GM18505 (cell line): ENCODE data around the gene SLC47A2.
"Not testable (repeated sequence)": the region's sequence is repeated elsewhere in the genome, so short reads cannot be mapped to it uniquely, and the experiment has no call there.

Source experiments
- ATAC-seq: cut with Tn5 transposase; IDR thresholded peaks from one replicate; pipeline ENCODE4 v1.9.1; 2021; ENCODE audit not compliant: unreplicated experiment
- POLR2A ChIP-seq: IDR thresholded peaks from 4 replicates; pipeline ENCODE4 v1.6.1; 2011; ENCODE audit warnings: borderline replicate concordance; ENCODE audit not compliant: insufficient read depth, insufficient read length; ENCODE audit errors: extremely low read depth

Gene SLC47A2, protein sequence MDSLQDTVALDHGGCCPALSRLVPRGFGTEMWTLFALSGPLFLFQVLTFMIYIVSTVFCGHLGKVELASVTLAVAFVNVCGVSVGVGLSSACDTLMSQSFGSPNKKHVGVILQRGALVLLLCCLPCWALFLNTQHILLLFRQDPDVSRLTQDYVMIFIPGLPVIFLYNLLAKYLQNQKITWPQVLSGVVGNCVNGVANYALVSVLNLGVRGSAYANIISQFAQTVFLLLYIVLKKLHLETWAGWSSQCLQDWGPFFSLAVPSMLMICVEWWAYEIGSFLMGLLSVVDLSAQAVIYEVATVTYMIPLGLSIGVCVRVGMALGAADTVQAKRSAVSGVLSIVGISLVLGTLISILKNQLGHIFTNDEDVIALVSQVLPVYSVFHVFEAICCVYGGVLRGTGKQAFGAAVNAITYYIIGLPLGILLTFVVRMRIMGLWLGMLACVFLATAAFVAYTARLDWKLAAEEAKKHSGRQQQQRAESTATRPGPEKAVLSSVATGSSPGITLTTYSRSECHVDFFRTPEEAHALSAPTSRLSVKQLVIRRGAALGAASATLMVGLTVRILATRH

GRCh38 chr17:19716108-19717030, at the start of gene SLC47A2:
SLC47A2 (minus strand) TSS chr17:19716584; CDS start chr17:19716555, 29 bp downstream.
- TF ChIP-seq POLR2A, result no peak

DNA sequence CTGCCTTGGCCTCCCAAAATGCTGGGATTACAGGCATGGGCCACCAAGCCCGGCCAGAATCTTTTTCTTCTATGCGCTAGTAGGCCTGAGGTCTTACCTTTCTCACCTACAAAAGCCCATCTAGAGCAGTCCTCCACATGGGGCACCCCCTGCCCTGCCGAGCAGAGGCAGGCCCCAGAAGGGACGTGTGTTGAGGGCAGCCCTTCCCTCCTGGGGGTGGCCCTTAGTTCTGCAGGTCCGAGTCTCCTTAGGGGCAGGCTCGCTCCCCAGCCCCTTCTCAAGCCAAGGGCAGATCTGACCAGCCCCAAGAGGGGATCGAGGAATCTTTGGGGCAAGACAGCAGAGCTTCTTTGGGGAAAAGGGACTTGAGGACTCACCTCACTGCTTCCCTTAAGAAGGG, 49.6 kb upstream of the SLC47A2 start:
- ATAC-seq, result no peak
- no peak for TF ChIP-seq POLR2A

More at GRCh38 chr17:19716108-19717030, at the start of gene SLC47A2:
- no peak for ATAC-seq

DNA sequence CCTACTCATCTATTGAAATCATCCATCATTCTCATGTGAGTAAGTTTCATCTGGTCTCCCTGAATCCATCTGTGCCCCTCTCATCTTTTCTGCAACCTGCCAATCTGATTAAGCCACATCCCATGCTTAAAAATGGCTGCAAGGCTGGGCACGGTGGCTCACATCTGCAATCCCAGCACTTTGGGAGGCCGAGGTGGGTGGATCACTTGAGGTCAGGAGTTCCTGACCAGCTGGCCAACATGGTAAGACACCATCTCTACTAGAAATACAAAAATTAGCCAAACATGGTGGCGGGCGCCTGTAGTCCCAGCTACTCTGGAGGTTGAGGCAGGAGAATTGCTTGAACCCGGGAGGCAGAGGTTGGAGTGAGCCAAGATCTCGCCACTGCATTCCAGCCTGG, 47.6 kb upstream of the SLC47A2 start:
- not testable (repeated sequence) for ATAC-seq

DNA sequence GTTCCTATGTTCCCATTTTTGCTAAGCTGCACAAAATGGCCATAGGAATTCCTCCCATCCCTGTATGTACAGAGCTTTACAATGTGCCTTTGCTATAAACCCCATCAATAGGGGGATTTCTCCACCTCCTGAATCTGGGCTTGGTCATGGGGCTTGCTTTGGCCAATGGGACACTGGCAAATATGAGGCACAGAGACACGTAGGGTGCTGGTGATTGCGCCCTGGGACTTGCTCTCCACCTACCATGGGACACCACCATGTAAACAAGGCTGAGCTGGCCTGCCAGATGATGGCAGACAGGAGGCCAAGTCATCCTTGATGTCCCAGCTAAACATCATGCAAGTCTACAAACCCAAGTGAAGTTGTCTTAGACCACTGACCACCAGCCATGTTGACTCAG, 47.0 kb upstream of the SLC47A2 start:
- no peak for ATAC-seq
- no peak for TF ChIP-seq POLR2A

DNA sequence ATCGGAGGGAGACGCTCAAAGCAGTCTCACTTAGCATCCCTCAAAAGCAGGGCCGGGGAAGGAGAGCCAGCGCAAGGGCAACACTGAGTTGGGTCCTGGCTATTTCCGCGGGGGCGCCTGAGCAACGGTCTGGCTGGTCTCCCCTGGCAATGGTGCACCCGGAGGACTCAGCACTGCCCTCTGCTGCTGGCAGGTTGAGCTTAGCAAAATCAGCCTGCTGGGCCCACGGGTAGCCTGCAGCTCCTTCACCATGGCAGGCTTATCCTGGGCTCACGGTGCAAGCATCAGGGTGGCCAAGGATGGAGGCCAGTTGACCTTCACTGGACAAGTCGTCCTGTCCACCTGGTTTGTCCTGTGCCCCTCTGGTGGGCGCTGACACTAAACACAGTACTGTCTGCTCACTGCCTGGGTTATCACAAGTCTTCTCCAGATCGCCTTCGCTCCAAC, 46.2 kb upstream of the SLC47A2 start:
- no peak for TF ChIP-seq POLR2A
- ATAC-seq, result no peak

- no peak for ATAC-seq
- no peak for TF ChIP-seq POLR2A
Observed at GRCh38 chr17:19760746-19761145, 44.4 kb upstream of the SLC47A2 start.

DNA sequence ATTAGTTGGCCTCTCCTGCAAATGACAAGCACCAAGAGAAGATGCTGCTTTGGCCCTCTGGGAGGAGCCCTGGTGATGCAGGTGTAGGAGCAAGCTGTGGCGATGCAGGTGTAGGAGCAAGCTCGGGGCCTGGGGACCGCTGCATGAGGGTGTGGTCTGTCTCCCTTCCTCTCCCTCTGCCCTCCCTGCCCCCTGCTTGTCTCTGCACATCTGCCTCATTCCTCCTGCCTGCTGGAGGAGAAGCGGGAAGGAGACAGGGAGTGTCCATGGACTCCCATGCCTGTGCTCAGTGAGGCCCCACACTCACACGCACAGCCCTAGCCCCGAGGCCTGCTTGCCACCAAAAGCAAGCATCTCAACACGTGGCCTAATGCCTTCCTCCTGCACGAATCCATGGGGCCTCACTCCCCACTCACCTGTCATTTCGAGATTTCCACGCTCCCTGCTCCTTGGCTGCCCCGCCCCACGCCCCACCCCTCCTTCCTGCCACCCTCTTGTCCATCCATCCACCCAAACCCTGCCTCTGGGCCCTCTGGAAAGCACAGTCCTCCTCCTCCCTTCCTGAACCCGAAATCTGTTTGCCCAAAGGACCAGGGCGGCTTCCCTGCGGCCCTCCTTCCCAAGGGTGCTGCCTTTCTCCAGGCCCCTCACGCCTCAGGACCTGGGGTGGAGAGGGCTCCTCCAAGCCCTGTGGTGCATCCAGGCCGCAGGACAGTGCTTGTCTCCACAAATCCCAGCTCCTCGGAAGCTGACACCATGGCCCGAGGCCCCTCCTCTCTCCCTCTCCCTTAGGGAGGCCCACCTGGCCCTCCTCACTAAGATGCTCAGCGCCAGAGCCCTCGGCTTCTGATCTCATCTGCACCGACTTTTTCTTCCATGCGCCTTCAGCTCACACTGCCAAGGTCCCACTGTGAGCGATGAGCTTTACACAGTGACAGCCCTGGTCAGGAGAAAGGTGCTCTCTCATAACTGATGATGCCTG, 43.5 kb upstream of the SLC47A2 start:
- TF ChIP-seq POLR2A, result no peak
- ATAC-seq, result no peak

GRCh38 chr17:19757536-19758180, 41.3 kb upstream of the SLC47A2 start:
- TF ChIP-seq POLR2A, result no peak
- ATAC-seq, result no peak

GRCh38 chr17:19756546-19756945, 40.2 kb upstream of the SLC47A2 start:
- no peak for ATAC-seq
- TF ChIP-seq POLR2A, result no peak

GRCh38 chr17:19755821-19756510, 39.6 kb upstream of the SLC47A2 start:
- ATAC-seq, result no peak
- no peak for TF ChIP-seq POLR2A

DNA sequence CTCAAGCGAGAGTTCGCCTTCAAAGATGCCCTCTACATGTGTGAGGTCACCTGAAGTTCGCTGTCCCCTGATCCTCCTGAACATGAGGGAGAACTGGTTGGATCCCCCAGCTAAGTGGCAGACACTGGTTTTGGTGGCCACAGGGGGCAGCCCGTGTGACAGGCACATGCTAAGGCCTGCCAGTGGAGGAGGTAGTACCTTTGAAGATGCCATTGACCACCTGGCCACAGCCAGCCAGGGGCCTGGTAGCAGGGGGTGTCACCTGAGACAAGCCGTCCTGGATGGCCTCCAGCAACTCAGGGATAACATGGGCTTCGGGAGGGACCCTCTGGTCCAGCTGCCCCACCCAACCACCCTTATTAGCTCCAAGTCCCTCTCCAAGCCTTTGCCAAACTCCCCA, 39.0 kb upstream of the SLC47A2 start:
- no peak for ATAC-seq
- no peak for TF ChIP-seq POLR2A
